HepG2 (cell line): Measurements from ENCODE around the gene CD300LF. TPM values are rescaled to one million over a fixed set of nuclear protein-coding genes. Genes with fewer than 3 reads are reported as not detected.

ENCODE experiments used
- HMGA1 ChIP-seq: sonication (generic); formaldehyde crosslinking; conservative IDR thresholded peaks from 2 replicates; pipeline ENCODE4 v1.4.0; 2020; ENCODE audit warnings: missing genetic modification reagents
- MXD4 ChIP-seq: IDR thresholded peaks from 2 replicates; pipeline ENCODE4 v1.6.1; 2016; ENCODE audit warnings: mild to moderate bottlenecking, missing biosample characterization, missing genetic modification reagents
- NR2F6 ChIP-seq, 2 experiments: IDR thresholded peaks; 2 replicates each; pipeline ENCODE4 v1.6.1; 2016; ENCODE audit warnings: antibody characterized with exemption in 1 of 2, mild to moderate bottlenecking in 1 of 2
- SOX6 ChIP-seq, 2 experiments: fragments of 450-650 bp in 1 of 2; sonication (generic) in 1 of 2; formaldehyde crosslinking in 1 of 2; IDR thresholded peaks; 2 replicates each; pipeline versions ENCODE4 v1.4.0 to v1.6.1; 2017 to 2020; ENCODE audit warnings: antibody characterized with exemption in 1 of 2, mild to moderate bottlenecking in 1 of 2, missing genetic modification reagents in 1 of 2
- SP5 ChIP-seq: IDR thresholded peaks from 2 replicates; pipeline ENCODE4 v1.6.1; 2016; ENCODE audit warnings: low read depth, borderline replicate concordance
- THYN1 ChIP-seq: sonication (generic); formaldehyde crosslinking; IDR thresholded peaks from 2 replicates; pipeline ENCODE4 v1.8.1; 2023; ENCODE audit warnings: low read depth, mild to moderate bottlenecking, moderate library complexity, missing genetic modification reagents, borderline replicate concordance
- ZNF142 ChIP-seq: sonication (generic); formaldehyde crosslinking; IDR thresholded peaks from 2 replicates; pipeline ENCODE4 v1.4.0; 2020; ENCODE audit warnings: missing genetic modification reagents
- ZNF20 ChIP-seq: sonication (generic); formaldehyde crosslinking; IDR thresholded peaks from 2 replicates; pipeline ENCODE4 v1.4.0; 2020; ENCODE audit warnings: mild to moderate bottlenecking, moderate library complexity, missing genetic modification reagents
- ZNF281 ChIP-seq: sonication (generic); formaldehyde crosslinking; IDR thresholded peaks from 2 replicates; pipeline ENCODE4 v1.4.0; 2020; ENCODE audit warnings: missing genetic modification reagents, borderline replicate concordance
- ZNF441 ChIP-seq: sonication (generic); formaldehyde crosslinking; IDR thresholded peaks from 2 replicates; pipeline ENCODE4 v1.7.0; 2021; ENCODE audit warnings: missing genetic modification reagents, borderline replicate concordance
- ZNF597 ChIP-seq: sonication (generic); formaldehyde crosslinking; IDR thresholded peaks from 2 replicates; pipeline ENCODE4 v1.5.0; 2020; ENCODE audit warnings: missing genetic modification reagents
- ZNF83 ChIP-seq: sonication (generic); formaldehyde crosslinking; IDR thresholded peaks from 2 replicates; pipeline ENCODE4 v1.4.0; 2020; ENCODE audit warnings: missing genetic modification reagents, mild to moderate bottlenecking, borderline replicate concordance
- polyA plus RNA-seq, 8 experiments: library from polyadenylated mRNA; depleted of rRNA in 3 of 8; stranded (reverse) in 7 of 8; unstranded in 1 of 8; fragments of >200 nt; fragmentation: Illumina TruSeq in 4 of 8; extraction: Trizol in 4 of 8; gene quantifications; 2 replicates each; pipeline versions ENCODE4 v1.2.1 to v1.2.3, GENCODE V29; 2011 to 2016; ENCODE audit warnings: low read depth in 4 of 8, missing spikeins in 1 of 8, mixed read lengths in 1 of 8; ENCODE audit not compliant: insufficient read depth in 1 of 8
- total RNA-seq, 5 experiments: library from RNA; depleted of rRNA; stranded (reverse); fragments of >200 nt; fragmentation: Illumina TruSeq; extraction: Trizol; gene quantifications; 2 replicates each; pipeline ENCODE4 v1.2.3, GENCODE V29; 2016; ENCODE audit warnings: low read depth in 1 of 5
- TF ChIP-seq, protein P1 (sequence below): sonication (generic); formaldehyde crosslinking; IDR thresholded peaks from 2 replicates; pipeline ENCODE4 v1.8.1; 2023; ENCODE audit warnings: mild to moderate bottlenecking, missing genetic modification reagents, borderline replicate concordance
- TF ChIP-seq, protein P2 (sequence below): IDR thresholded peaks from 2 replicates; pipeline ENCODE4 v1.4.0; 2020; ENCODE audit warnings: mild to moderate bottlenecking, missing genetic modification reagents
- TF ChIP-seq, protein P3 (sequence below): IDR thresholded peaks from 2 replicates; pipeline ENCODE4 v1.6.1; 2016; ENCODE audit warnings: missing genetic modification reagents, missing compliant biosample characterization

Gene CD300LF
- total and polyA plus RNA-seq, 2 of the 13 experiments (the other 11 are each of a cell fraction or from before 2014, with no cell fraction given): not detected

DNA sequence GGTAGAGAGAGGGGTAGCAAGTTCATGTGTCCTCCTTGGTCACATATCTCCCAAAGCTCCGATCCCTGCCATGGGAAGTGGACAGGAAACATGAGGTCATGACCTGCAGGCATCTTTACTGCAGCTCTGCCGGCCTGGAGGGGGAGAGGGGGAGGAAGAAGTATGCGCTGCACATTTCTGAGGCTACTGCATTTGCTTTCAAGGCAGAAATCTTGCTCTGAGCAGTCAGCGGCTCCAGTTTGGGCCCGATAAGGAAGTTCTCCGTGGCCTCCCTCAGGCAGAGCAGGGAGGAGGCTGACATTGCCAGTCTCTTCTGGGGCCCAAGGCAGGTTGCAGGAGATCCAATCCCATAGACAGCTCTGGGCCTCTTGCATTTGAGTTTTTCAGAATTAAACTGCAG lies 34.2 kb upstream of the CD300LF start (continued):
- TF ChIP-seq ZNF597 (CRISPR knock-in tag) (no peak), SOX6 (IDR thresholded peaks at IDR 0.05) (no peak), SOX6 (CRISPR knock-in tag; IDR thresholded peaks at IDR 0.05) (no peak), HMGA1 (no peak), ZNF281 (CRISPR knock-in tag) (no peak), SP5 (CRISPR knock-in tag) (no peak), ZNF441 (CRISPR knock-in tag) (no peak), THYN1 (CRISPR knock-in tag) (no peak), ZNF20 (no peak), MXD4 (CRISPR knock-in tag) (no peak), ZNF142 (CRISPR knock-in tag) (no peak), NR2F6 (IDR thresholded peaks at IDR 0.05) (peak; percentile 82), NR2F6 (CRISPR knock-in tag; IDR thresholded peaks at IDR 0.05) (peak; percentile 75), ZNF83 (no peak)
- TF ChIP-seq, protein P1, sequence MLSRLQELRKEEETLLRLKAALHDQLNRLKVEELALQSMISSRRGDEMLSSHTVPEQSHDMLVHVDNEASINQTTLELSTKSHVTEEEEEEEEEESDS (CRISPR knock-in tag): no peak
- TF ChIP-seq, protein P2, sequence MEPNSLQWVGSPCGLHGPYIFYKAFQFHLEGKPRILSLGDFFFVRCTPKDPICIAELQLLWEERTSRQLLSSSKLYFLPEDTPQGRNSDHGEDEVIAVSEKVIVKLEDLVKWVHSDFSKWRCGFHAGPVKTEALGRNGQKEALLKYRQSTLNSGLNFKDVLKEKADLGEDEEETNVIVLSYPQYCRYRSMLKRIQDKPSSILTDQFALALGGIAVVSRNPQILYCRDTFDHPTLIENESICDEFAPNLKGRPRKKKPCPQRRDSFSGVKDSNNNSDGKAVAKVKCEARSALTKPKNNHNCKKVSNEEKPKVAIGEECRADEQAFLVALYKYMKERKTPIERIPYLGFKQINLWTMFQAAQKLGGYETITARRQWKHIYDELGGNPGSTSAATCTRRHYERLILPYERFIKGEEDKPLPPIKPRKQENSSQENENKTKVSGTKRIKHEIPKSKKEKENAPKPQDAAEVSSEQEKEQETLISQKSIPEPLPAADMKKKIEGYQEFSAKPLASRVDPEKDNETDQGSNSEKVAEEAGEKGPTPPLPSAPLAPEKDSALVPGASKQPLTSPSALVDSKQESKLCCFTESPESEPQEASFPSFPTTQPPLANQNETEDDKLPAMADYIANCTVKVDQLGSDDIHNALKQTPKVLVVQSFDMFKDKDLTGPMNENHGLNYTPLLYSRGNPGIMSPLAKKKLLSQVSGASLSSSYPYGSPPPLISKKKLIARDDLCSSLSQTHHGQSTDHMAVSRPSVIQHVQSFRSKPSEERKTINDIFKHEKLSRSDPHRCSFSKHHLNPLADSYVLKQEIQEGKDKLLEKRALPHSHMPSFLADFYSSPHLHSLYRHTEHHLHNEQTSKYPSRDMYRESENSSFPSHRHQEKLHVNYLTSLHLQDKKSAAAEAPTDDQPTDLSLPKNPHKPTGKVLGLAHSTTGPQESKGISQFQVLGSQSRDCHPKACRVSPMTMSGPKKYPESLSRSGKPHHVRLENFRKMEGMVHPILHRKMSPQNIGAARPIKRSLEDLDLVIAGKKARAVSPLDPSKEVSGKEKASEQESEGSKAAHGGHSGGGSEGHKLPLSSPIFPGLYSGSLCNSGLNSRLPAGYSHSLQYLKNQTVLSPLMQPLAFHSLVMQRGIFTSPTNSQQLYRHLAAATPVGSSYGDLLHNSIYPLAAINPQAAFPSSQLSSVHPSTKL (CRISPR knock-in tag): no peak
- TF ChIP-seq, protein P3, sequence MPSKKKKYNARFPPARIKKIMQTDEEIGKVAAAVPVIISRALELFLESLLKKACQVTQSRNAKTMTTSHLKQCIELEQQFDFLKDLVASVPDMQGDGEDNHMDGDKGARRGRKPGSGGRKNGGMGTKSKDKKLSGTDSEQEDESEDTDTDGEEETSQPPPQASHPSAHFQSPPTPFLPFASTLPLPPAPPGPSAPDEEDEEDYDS (CRISPR knock-in tag): no peak
